ENCODE data around the gene GLTP.

GRCh38 chr12:109841356-109841755, 39.0 kb downstream of the GLTP start:
- TF ChIP-seq POLR2A (IDR thresholded peaks at IDR 0.05), result no peak
- TF ChIP-seq, protein P1, sequence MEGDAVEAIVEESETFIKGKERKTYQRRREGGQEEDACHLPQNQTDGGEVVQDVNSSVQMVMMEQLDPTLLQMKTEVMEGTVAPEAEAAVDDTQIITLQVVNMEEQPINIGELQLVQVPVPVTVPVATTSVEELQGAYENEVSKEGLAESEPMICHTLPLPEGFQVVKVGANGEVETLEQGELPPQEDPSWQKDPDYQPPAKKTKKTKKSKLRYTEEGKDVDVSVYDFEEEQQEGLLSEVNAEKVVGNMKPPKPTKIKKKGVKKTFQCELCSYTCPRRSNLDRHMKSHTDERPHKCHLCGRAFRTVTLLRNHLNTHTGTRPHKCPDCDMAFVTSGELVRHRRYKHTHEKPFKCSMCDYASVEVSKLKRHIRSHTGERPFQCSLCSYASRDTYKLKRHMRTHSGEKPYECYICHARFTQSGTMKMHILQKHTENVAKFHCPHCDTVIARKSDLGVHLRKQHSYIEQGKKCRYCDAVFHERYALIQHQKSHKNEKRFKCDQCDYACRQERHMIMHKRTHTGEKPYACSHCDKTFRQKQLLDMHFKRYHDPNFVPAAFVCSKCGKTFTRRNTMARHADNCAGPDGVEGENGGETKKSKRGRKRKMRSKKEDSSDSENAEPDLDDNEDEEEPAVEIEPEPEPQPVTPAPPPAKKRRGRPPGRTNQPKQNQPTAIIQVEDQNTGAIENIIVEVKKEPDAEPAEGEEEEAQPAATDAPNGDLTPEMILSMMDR (IDR thresholded peaks at IDR 0.05), result no peak

Data from heart left ventricle (tissue), 13 donors.